HG02798 (cell line): ENCODE measurements around the gene C15orf62.

Experiments used
- ATAC-seq: cut with Tn5 transposase; IDR thresholded peaks from one replicate; pipeline ENCODE4 v1.9.1; 2021; ENCODE audit warnings: mild to moderate bottlenecking; ENCODE audit not compliant: unreplicated experiment, poor library complexity

Gene C15orf62

GRCh38 chr15:40807888-40808461, 38.2 kb downstream of the C15orf62 start:
- no peak for ATAC-seq

- ATAC-seq: no peak
Observed at GRCh38 chr15:40808861-40809450, 39.2 kb downstream of the C15orf62 start.

- ATAC-seq: no peak
Observed at GRCh38 chr15:40812721-40813425, 43.1 kb downstream of the C15orf62 start.

- no peak for ATAC-seq
Observed at GRCh38 chr15:40815042-40815698, 45.4 kb downstream of the C15orf62 start.

GRCh38 chr15:40819048-40819447, 49.3 kb downstream of the C15orf62 start:
- ATAC-seq: no peak

GRCh38 chr15:40821195-40821594, 51.4 kb downstream of the C15orf62 start:
- ATAC-seq: no peak
